ENCODE results near the gene ARF6.

Gene ARF6

GRCh38 chr14:49945448-49946319, 52.8 kb downstream of the ARF6 start:
- DNase-seq: no peak
